Astrocyte of the spinal cord (primary cell): ENCODE measurements around the gene INO80.

Experiments
- DNase-seq: peaks from one replicate; pipeline ENCODE4 v3.0.0; 2011; ENCODE audit warnings: low read depth, low spot score
- H3K4me3 ChIP-seq: 2 replicates; pipeline ENCODE4 v1.5.1; 2011; ENCODE audit warnings: low read depth, mild to moderate bottlenecking, low read length, moderate library complexity
- in situ Hi-C: cut with HindIII; loops from 2 replicates; pipeline ENCODE4 v1.10.0; 2017; ENCODE audit warnings: low sequenced_read_pairs
- TF ChIP-seq, protein P1 (sequence below): IDR thresholded peaks from 2 replicates; pipeline ENCODE4 v1.5.1; 2012; ENCODE audit warnings: low read depth, mild to moderate bottlenecking, low read length, inconsistent platforms

Gene INO80

DNA sequence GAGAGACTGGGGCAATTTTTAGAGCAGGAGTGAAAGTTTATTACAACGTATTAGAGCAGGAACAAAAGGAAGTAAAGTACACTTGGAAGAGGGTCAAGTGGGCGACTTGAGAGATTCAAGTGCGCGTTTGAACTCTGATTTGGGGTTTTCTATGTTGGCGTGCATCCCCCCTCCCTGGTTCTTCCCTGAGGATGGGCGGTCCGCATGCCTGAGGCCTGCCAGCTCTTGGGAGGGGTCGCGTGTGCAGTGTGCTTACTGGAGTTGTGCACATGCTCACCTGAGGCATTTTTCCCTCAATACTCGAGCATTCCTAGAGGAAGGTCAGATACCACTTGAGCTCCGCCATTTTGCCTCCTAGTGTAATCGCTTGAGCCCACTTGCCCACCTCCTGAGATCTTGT, 173.2 kb downstream of the INO80 start:
- TF ChIP-seq, protein P1, sequence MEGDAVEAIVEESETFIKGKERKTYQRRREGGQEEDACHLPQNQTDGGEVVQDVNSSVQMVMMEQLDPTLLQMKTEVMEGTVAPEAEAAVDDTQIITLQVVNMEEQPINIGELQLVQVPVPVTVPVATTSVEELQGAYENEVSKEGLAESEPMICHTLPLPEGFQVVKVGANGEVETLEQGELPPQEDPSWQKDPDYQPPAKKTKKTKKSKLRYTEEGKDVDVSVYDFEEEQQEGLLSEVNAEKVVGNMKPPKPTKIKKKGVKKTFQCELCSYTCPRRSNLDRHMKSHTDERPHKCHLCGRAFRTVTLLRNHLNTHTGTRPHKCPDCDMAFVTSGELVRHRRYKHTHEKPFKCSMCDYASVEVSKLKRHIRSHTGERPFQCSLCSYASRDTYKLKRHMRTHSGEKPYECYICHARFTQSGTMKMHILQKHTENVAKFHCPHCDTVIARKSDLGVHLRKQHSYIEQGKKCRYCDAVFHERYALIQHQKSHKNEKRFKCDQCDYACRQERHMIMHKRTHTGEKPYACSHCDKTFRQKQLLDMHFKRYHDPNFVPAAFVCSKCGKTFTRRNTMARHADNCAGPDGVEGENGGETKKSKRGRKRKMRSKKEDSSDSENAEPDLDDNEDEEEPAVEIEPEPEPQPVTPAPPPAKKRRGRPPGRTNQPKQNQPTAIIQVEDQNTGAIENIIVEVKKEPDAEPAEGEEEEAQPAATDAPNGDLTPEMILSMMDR, result no peak
- DNase-seq, result no peak
- no peak overlapping the region for H3K4me3 ChIP-seq
- in situ Hi-C loops, result no loop called here

DNA sequence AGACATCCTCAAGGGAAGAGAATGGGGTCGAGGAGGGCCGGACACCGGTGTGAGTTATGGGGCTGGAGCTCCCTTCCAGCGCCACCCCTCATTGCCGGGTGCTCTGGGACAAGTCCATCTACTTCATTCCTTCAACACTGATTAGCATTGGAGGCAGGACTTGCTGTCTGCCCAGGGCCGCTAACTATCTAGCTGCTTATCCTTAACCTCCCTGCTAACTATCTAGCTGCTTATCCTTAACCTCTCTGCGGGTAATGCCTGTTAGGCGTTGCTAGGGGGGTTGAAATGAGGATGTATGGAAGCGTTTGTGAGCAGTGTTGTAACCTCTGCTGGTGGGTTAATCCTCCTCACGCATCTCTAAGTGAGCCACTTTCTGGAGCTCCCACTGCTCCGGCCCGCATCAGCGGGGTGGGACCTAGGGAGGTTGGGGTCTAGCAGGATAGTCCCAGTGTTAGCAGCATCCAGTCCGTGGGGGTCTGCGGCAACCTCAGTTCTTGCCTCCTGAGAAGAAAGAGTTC, 173.7 kb downstream of the INO80 start:
- TF ChIP-seq, protein P1, result no peak
- in situ Hi-C loops, result no loop called here
- DNase-seq, result no peak
- H3K4me3 ChIP-seq, result peak overlapping the region; percentile 41

DNA sequence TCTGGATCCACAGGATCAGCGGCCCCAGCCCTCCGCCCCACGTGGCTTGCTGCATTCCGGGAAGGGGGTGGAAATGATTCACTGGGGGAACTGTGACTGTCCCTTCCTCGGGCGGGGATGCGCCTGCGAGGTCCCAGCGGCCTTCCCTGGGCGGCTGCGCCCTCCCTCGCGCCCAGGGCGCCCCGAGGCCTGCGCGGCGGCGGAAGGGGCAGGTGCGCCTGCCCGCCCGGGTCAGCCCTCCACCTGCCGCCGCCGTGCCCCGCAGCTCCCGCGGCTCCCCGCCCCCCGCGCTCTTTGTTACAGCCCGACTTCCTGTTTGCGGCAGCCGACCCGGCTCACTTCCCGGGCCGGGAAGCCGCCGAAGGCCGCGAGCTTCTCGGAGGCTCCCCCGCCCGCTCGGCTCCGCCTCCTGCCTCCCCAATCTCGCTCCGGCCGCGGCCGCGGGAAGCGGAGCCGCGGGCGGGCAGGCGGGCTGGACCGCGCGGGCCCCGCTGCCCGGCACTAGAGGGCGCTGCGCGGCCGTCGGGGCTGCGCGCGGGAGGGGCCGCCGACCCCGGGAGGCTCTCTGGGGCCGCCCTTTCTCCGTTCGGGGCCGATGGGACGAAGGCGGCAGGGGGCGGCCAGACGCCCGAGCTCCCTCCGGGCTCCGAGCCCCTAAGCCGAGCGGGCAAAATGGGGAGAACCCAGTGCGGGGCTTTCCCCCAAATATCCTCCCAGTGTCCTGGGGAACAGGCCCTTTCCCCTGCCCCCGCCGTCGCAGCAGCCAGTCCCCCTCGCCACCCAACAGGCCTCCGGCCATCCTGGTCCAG, 174.3 kb downstream of the INO80 start:
- peak overlapping the region; percentile 41 for H3K4me3 ChIP-seq
- in situ Hi-C loops, result no loop called here
- peak; percentile 74 for DNase-seq
- TF ChIP-seq, protein P1, result peak; percentile 28

DNA sequence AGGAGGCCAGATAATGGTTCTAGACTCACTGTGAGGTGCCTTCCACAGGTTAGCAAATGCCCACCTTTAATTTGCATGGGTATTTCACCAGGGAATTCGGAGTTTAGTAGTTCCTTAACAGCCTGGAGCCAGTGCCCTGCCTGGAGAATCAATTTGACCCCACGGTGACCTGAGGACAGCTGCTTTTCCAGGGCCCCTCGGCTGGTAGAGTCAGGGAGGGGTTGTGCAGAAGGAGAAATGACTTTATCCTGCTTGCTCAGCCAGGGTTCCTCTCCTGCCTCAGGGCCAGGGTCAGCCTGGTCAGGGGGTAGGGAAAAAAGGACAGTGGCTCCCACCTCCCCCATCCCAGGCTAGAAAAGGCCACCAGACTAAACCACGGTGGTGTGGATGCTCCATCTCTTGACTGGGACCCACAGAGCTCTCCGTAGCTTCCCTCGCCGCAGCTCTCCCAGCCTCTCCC, 175.0 kb downstream of the INO80 start:
- in situ Hi-C loops, result no loop called here
- DNase-seq, result no peak
- H3K4me3 ChIP-seq, result peak overlapping the region; percentile 18
- TF ChIP-seq, protein P1, result no peak

DNA sequence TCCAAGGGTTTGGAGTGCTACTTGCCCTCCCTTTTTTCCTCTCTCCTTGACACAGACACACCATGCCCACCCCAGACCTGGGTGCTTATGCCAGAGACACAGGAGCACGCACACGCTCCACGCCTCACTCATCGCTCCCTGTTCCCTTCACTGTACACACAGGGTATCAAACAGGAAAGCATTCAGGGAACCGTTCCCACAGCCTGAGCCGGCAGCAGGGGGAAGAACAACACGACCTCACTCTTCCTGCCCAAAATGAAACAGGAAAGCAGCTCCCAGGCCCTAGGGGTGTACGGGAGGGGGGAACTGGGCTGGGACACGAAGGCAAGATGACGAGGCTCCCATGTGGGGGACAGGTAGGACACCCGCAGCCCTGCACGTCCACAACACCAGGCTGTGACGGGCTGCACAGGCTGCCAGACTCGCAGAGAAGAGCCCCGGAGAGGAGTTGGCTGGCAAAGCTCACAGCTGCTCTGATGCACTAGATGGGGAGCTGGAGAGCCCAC, 175.7 kb downstream of the INO80 start:
- no peak overlapping the region for H3K4me3 ChIP-seq
- no peak for DNase-seq
- in situ Hi-C loops, result no loop called here
- TF ChIP-seq, protein P1, result no peak

DNA sequence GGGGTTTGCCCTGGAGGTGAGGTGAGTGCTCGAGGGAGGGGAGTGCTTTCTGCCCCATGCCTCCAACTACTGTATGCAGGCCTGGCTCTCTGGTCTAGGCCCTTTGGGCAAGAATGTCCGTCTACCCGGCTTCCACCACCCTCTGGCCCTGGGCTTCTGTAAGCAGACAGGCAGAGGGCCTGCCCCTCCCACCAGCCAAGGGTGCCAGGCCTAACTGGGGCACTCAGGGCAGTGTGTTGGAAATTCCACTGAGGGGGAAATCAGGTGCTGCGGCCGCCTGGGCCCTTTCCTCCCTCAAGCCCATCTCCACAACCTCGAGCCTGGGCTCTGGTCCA, 177.6 kb downstream of the INO80 start:
- TF ChIP-seq, protein P1, result no peak
- in situ Hi-C loops, result no loop called here
- DNase-seq, result no peak

More for the DNA sequence above, 177.6 kb downstream of the INO80 start:
- no peak overlapping the region for H3K4me3 ChIP-seq
